ENCODE data around the gene PATE3. TPM values are rescaled to one million over a fixed set of nuclear protein-coding genes. Genes with fewer than 3 reads are reported as not detected.

Gene PATE3
- polyA plus RNA-seq, 1 donor (not counting 4 experiments of a cell fraction or from before 2014, with no cell fraction given): not detected

- H3K9me3 ChIP-seq (ENCODE audit: control insufficient read depth, low read depth, low read length): no peaks in the 10 kb centered on the region
- TF ChIP-seq CTCF (optimal IDR thresholded peaks at IDR 0.05 in 1 of 3, IDR thresholded peaks at IDR 0.05 in 1 of 3, conservative IDR thresholded peaks at IDR 0.05 in 1 of 3; ENCODE audit: extremely low read depth in 1 of 3, insufficient read depth in 2 of 3, low read length in 3 of 3) (no peak), EZH2 (IDR thresholded peaks at IDR 0.05; ENCODE audit: low read length) (no peak)
- no peak for FAIRE-seq
- no peak overlapping the region for H3K9ac ChIP-seq (ENCODE audit: control insufficient read depth, extremely low read depth, insufficient read depth, low read length)
- no peaks in the 10 kb centered on the region for H3K79me2 ChIP-seq (ENCODE audit: control insufficient read depth, insufficient read depth, low read length)
- no peaks in the 10 kb centered on the region for H4K20me1 ChIP-seq (ENCODE audit: control insufficient read depth, extremely low read depth, insufficient read depth, low read length)
- no peak overlapping the region for H3K27ac ChIP-seq (ENCODE audit: control insufficient read depth, insufficient read depth, low read length)
- no peak overlapping the region for H2AFZ ChIP-seq (ENCODE audit: control insufficient read depth, low read length)
- no peak overlapping the region for H3K4me3 ChIP-seq (ENCODE audit: control insufficient read depth in 2 of 3, extremely low read depth in 1 of 3, insufficient read depth in 2 of 3, low read depth in 1 of 3, low read length in 3 of 3)
- no peaks in the 10 kb centered on the region for H3K4me1 ChIP-seq (ENCODE audit: control insufficient read depth, extremely low read depth, insufficient read depth, low read length)
- no peak for DNase-seq (ENCODE audit: low read depth, low spot score)
- H3K27me3 ChIP-seq (ENCODE audit: control insufficient read depth, extremely low read depth, insufficient read depth, low read length): peaks cover 2% of the 10 kb centered on the region
- no peak overlapping the region for H3K4me2 ChIP-seq (ENCODE audit: control insufficient read depth, extremely low read depth, insufficient read depth, low read depth, low read length)
- no peaks in the 10 kb centered on the region for H3K9me1 ChIP-seq (ENCODE audit: control insufficient read depth, extremely low read depth, insufficient read depth, low read length)
- dilution Hi-C loops (cut with MboI; ENCODE audit: extremely low pct_ligation_motif_present, low sequenced_read_pairs): no loop called here
- no peaks in the 10 kb centered on the region for H3K36me3 ChIP-seq (ENCODE audit: control insufficient read depth in 2 of 2, extremely low read depth in 1 of 2, insufficient read depth in 2 of 2, low read length in 2 of 2)
Observed at GRCh38 chr11:125743681-125744080, 44.2 kb upstream of the PATE3 start.

- H3K36me3 ChIP-seq (ENCODE audit: control insufficient read depth in 2 of 2, extremely low read depth in 1 of 2, insufficient read depth in 2 of 2, low read length in 2 of 2): no peaks in the 10 kb centered on the region
- H4K20me1 ChIP-seq (ENCODE audit: control insufficient read depth, extremely low read depth, insufficient read depth, low read length): no peaks in the 10 kb centered on the region
- H3K4me2 ChIP-seq (ENCODE audit: control insufficient read depth, extremely low read depth, insufficient read depth, low read depth, low read length): no peak within 1 kb of the TSS
- no peak within 1 kb of the TSS for H3K27ac ChIP-seq (ENCODE audit: control insufficient read depth, insufficient read depth, low read length)
- peaks cover 2% of the 10 kb centered on the region for H3K27me3 ChIP-seq (ENCODE audit: control insufficient read depth, extremely low read depth, insufficient read depth, low read length)
- H3K4me1 ChIP-seq (ENCODE audit: control insufficient read depth, extremely low read depth, insufficient read depth, low read length): no peaks in the 10 kb centered on the region
- H3K9me1 ChIP-seq (ENCODE audit: control insufficient read depth, extremely low read depth, insufficient read depth, low read length): no peaks in the 10 kb centered on the region
- H3K9ac ChIP-seq (ENCODE audit: control insufficient read depth, extremely low read depth, insufficient read depth, low read length): no peak within 1 kb of the TSS
- dilution Hi-C loops (cut with MboI; ENCODE audit: extremely low pct_ligation_motif_present, low sequenced_read_pairs): no loop called here
- no peaks in the 10 kb centered on the region for H3K9me3 ChIP-seq (ENCODE audit: control insufficient read depth, low read depth, low read length)
- DNase-seq (ENCODE audit: low read depth, low spot score) (no peak), FAIRE-seq (no peak)
- no peak within 1 kb of the TSS for H2AFZ ChIP-seq (ENCODE audit: control insufficient read depth, low read length)
- no peak within 1 kb of the TSS for H3K4me3 ChIP-seq (ENCODE audit: control insufficient read depth in 2 of 3, extremely low read depth in 1 of 3, insufficient read depth in 2 of 3, low read depth in 1 of 3, low read length in 3 of 3)
- H3K79me2 ChIP-seq (ENCODE audit: control insufficient read depth, insufficient read depth, low read length): no peaks in the 10 kb centered on the region
- TF ChIP-seq EZH2 (IDR thresholded peaks at IDR 0.05; ENCODE audit: low read length) (no peak), CTCF (optimal IDR thresholded peaks at IDR 0.05 in 1 of 3, IDR thresholded peaks at IDR 0.05 in 1 of 3, conservative IDR thresholded peaks at IDR 0.05 in 1 of 3; ENCODE audit: extremely low read depth in 1 of 3, insufficient read depth in 2 of 3, low read length in 3 of 3) (no peak)
Observed at GRCh38 chr11:125745979-125746378, 41.9 kb upstream of the PATE3 start, which contains the start of gene PATE1. TSS of gene PATE1 (plus strand) at chr11:125746279. CDS start at chr11:125746305, 26 bp downstream.

Data from keratinocyte (primary cell).